Measurements from ENCODE around the gene TBX3.

Gene TBX3

DNA sequence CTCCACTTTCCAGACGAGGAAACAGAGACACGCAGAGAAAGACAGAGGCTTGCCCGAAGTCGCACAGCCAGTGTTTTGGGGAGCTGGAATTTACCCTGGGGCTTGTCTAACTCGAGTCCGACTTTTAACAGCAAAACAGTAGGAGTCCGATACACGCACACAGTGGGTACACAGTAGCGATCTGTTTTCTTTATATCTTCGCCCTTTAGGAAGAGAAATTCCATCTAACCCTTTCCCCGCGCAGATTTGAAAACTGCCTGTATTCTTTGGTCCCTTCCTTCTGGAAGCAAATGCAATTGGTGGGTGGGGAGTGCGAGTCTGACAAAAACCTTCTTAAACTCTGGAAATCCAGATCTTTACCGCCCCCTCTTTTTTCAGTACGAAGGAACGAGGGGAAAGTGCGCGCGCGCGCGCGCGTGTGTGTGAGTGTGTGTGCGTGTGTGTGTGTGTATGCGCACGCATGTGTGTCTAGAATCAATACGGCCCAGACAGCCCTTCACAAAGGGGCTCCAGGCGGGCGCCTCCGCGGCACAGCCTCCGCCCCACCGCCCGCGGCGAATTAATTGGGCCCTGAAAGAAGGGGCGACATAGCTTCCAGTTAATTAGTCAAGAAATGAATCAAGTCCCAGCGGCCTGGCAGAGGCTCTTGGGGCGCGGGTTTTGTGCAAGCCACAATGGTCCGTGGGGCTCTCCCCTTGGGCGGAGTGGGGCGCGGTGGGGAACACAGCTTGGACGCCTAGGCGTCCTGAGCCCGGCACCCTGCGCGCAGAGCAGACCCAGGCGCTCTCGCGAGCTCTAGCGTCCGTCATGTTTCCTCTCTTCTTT lies 14.0 kb upstream of the TBX3 start:
- Histone ChIP-seq H3K27me3 (ENCODE audit: control insufficient read depth, insufficient read depth, low read length) (peaks cover 19% of the 10 kb centered on the region), H3K36me3 (ENCODE audit: control insufficient read depth, insufficient read depth, low read length) (no peaks in the 10 kb centered on the region), H3K9me3 (ENCODE audit: control insufficient read depth, low read length) (no peaks in the 10 kb centered on the region), H3K4me3 (ENCODE audit: low read depth, low read length) (no peak overlapping the region), H3K27ac (no peak overlapping the region), H3K79me2 (no peaks in the 10 kb centered on the region), H3K4me2 (ENCODE audit: low read length) (no peak overlapping the region), H3K9ac (no peak overlapping the region), H2AFZ (no peak overlapping the region), H3K4me1 (no peaks in the 10 kb centered on the region)
- TF ChIP-seq, protein P1, sequence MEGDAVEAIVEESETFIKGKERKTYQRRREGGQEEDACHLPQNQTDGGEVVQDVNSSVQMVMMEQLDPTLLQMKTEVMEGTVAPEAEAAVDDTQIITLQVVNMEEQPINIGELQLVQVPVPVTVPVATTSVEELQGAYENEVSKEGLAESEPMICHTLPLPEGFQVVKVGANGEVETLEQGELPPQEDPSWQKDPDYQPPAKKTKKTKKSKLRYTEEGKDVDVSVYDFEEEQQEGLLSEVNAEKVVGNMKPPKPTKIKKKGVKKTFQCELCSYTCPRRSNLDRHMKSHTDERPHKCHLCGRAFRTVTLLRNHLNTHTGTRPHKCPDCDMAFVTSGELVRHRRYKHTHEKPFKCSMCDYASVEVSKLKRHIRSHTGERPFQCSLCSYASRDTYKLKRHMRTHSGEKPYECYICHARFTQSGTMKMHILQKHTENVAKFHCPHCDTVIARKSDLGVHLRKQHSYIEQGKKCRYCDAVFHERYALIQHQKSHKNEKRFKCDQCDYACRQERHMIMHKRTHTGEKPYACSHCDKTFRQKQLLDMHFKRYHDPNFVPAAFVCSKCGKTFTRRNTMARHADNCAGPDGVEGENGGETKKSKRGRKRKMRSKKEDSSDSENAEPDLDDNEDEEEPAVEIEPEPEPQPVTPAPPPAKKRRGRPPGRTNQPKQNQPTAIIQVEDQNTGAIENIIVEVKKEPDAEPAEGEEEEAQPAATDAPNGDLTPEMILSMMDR (IDR thresholded peaks at IDR 0.05): no peak

- H3K27me3 ChIP-seq (ENCODE audit: control insufficient read depth, insufficient read depth, low read length): peaks cover 19% of the 10 kb centered on the region
- no peaks in the 10 kb centered on the region for H3K9me3 ChIP-seq (ENCODE audit: control insufficient read depth, low read length)
- H3K4me3 ChIP-seq (ENCODE audit: low read depth, low read length): no peak overlapping the region
- no peak overlapping the region for H3K27ac ChIP-seq
- H3K4me2 ChIP-seq (ENCODE audit: low read length): no peak overlapping the region
- H3K9ac ChIP-seq: no peak overlapping the region
- TF ChIP-seq, protein P1 (IDR thresholded peaks at IDR 0.05): no peak
- H2AFZ ChIP-seq: no peak overlapping the region
- H3K4me1 ChIP-seq: no peaks in the 10 kb centered on the region
- H3K36me3 ChIP-seq (ENCODE audit: control insufficient read depth, insufficient read depth, low read length): no peaks in the 10 kb centered on the region
- no peaks in the 10 kb centered on the region for H3K79me2 ChIP-seq
Measured at GRCh38 chr12:114697243-114697716, 13.3 kb upstream of the TBX3 start.

DNA sequence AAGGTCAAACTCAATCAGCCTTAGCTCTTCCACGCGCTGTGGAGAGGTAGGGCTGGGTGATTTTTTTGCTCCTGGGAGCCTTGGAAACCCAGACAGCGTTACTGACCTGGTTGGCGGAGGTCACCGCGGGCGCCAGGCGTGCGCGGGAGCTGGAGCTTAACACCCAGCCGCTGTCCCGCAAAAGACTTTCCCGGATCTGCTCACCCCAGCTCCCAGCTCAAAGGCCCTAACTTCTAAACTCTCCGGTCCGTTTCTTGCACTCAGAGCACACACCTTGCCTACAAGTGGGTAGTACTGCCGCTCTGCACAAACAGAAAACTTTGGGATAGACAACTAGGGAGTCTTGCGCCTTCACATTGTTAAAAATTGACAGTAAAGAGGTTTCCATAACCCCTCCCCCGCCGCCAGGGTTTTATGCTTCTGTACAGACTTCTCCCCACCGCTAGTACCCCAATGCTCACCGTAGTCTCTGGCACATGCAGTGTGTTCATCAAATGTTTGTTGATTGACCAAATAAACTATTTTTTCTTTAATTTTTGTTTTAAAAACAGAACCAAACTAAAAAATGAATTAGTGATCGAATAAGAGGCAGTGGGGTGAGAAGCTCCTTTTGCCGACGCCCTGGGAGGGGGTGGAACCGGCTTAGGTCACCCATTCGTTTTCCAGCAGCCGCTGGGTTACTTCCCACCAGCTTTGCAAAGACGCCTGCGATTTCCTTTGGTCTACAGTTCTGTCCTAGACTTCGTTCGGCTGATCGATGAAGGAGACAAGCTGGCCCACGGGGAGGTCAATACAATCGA lies 12.7 kb upstream of the TBX3 start:
- TF ChIP-seq, protein P1 (IDR thresholded peaks at IDR 0.05): no peak
- Histone ChIP-seq H3K36me3 (ENCODE audit: control insufficient read depth, insufficient read depth, low read length) (no peaks in the 10 kb centered on the region), H3K27ac (no peak overlapping the region), H3K4me2 (ENCODE audit: low read length) (no peak overlapping the region), H3K4me3 (ENCODE audit: low read depth, low read length) (no peak overlapping the region), H3K27me3 (ENCODE audit: control insufficient read depth, insufficient read depth, low read length) (peaks cover 19% of the 10 kb centered on the region), H3K9me3 (ENCODE audit: control insufficient read depth, low read length) (no peaks in the 10 kb centered on the region), H3K4me1 (no peaks in the 10 kb centered on the region), H2AFZ (no peak overlapping the region), H3K79me2 (no peaks in the 10 kb centered on the region), H3K9ac (no peak overlapping the region)

DNA sequence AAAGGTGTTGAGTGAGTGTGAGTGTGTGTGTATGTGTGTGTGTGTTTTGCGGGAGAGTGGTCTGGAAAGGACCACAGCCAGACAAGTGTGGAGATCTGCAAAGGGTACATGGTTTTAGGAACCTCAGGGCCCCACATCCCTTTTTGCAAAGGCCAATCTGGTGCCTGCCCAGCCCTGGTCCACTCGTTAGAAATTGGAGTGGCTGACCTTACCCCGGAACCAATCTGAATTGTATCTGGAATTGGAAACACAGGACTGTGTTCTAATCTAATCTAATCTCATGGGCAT lies 11.3 kb upstream of the TBX3 start:
- Histone ChIP-seq H3K4me2 (ENCODE audit: low read length) (no peak overlapping the region), H3K79me2 (no peaks in the 10 kb centered on the region), H2AFZ (no peak overlapping the region), H3K27me3 (ENCODE audit: control insufficient read depth, insufficient read depth, low read length) (peaks cover 17% of the 10 kb centered on the region), H3K9ac (no peak overlapping the region), H3K9me3 (ENCODE audit: control insufficient read depth, low read length) (no peaks in the 10 kb centered on the region), H3K27ac (no peak overlapping the region), H3K4me1 (no peaks in the 10 kb centered on the region), H3K4me3 (ENCODE audit: low read depth, low read length) (no peak overlapping the region), H3K36me3 (ENCODE audit: control insufficient read depth, insufficient read depth, low read length) (no peaks in the 10 kb centered on the region)
- TF ChIP-seq, protein P1 (IDR thresholded peaks at IDR 0.05): no peak

Data from parathyroid adenoma (tissue), 2 donors.